GM21447 (cell line): ENCODE results near the gene CAMKMT.

Experiments
- ATAC-seq: cut with Tn5 transposase; IDR thresholded peaks from one replicate; pipeline ENCODE4 v1.9.1; 2021; ENCODE audit not compliant: unreplicated experiment

The CAMKMT gene

GRCh38 chr2:44682459-44682858 is 320.7 kb downstream of the CAMKMT start:
- ATAC-seq, result no peak

- ATAC-seq, result no peak
These were observed 322.8 kb downstream of the CAMKMT start for GRCh38 chr2:44684559-44684958.

- ATAC-seq, result no peak
These were observed 324.8 kb downstream of the CAMKMT start for GRCh38 chr2:44686561-44686960.

GRCh38 chr2:44687686-44688455 is 326.1 kb downstream of the CAMKMT start:
- no peak for ATAC-seq

DNA sequence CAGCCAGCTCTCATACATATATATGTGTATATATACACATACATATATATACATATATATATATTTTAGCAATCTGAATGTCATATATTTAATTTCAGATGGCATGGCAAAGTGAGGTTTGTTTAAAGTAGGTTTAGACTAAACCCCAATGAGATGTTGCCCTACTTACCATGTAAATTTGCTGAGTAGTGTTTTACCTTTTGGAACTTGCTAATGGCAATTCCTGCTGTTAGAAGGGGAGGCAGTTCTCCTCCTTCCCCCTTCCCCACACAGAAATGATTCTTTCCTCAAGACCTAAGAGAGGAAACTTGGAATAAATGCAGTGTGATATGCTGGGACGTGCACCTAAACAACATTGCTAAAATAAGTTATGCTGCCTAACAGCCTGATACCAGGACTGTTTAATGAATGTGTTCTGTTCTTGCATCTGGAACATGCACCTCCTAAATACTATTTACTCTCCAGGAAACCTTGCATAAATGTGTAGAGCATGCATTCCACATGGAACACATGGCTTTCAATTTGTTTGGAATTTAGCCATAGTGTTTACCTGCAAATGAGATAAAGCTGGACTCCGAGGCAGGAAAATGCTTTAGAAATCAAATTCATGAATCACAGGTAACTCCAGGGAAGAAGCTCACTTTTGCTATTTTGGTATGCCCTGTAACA is 326.8 kb downstream of the CAMKMT start:
- no peak for ATAC-seq

DNA sequence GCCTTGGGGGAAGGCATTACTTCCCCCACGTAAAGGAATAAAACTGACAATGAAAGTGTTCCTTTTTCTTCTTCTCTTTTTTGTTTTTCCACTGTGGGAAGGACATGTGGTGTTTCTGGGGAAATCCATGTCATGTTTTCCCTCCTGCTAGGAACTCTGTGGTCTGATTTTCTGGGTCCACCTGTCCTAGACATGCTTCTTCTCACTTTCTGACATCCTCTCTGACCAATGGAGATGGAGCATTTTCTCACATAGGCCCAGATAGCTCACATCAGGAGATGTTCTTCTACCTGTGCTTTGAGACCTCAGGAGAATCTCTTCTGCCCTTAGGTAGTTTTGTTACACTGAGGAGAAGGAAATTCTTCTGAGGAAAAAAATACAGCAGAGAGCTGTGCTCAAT is 327.8 kb downstream of the CAMKMT start:
- no peak for ATAC-seq

- no peak for ATAC-seq
These were observed 329.5 kb downstream of the CAMKMT start for GRCh38 chr2:44691174-44691785.

- no peak for ATAC-seq
These were observed 331.1 kb downstream of the CAMKMT start for GRCh38 chr2:44692821-44693220.

DNA sequence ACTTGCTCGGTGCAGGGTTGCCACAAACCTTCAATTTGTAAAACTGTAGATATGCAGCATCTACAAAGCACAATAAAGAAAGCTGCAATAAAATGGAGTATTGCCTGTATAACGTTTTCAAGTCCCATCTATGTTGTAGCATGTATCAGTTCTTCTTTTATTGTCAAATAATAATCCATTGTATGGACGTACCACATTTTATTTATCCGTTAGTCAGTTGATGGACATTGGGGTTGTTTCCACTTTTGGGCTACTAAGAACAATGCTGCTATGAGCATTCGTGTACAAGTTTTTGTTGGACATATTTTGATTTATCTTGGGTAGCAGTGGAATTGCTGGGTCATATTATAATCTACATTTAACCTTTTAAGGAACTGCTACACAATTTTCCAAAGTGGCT is 339.1 kb downstream of the CAMKMT start:
- no peak for ATAC-seq

DNA sequence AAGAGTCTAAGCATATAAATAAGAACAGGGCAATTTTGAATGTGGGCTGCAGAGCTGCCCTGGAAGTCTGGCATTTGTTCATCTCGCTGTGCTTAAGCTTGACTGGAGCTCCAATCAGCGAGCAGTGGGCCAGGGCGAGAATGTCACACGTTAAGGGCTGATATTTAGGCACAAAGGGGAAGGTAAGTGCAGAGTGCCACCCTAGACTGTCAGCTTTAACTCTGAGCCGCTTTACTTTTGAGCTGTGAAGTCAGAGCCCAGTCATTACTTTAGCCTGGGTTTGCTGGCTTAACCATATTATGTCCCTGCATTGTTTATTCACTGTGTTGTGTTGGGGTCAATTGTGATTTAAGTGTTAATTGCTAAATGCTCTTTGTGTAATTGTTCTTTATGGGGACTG is 343.6 kb downstream of the CAMKMT start:
- ATAC-seq, result no peak

- ATAC-seq, result no peak
These were observed 344.2 kb downstream of the CAMKMT start for GRCh38 chr2:44705876-44706480.

DNA sequence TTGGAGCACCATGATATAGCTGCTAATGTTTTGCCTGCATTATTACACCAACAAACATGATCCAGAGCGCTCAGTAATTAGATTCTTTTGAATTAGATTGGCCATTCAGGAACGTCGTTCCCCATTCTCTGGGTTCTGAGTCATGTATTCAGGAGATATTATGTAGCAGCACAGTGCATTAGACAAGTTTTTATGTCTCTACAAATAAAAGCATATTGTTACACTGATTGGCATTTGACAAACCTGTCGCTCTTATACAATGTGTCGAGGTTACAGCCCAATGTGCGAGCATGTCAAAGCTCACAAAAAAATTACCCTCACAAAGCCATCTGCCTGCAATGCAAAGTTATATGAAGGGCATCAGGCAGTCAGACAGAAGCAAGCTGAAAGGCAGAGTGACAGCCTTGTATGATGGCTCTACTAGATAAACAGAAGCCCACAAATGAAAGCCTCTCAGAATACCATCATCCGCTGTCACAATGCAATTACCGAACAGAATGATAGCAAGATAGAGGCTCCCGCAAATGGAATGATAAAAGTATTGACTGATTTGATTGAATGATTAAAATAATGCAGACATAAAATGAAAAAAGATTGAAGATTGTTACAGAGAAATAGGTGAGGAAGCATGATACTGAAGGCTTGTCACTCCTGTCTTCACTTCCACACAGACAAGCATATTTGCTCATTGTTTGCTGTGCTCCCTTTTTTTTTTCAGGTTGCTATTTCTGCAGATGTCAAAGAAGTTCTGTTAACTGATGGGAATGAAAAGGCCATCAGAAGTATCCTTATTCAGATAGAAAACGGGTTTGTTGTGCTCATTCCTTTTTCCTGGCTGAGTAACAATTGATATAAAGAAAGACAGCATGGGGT is 345.2 kb downstream of the CAMKMT start:
- no peak for ATAC-seq

DNA sequence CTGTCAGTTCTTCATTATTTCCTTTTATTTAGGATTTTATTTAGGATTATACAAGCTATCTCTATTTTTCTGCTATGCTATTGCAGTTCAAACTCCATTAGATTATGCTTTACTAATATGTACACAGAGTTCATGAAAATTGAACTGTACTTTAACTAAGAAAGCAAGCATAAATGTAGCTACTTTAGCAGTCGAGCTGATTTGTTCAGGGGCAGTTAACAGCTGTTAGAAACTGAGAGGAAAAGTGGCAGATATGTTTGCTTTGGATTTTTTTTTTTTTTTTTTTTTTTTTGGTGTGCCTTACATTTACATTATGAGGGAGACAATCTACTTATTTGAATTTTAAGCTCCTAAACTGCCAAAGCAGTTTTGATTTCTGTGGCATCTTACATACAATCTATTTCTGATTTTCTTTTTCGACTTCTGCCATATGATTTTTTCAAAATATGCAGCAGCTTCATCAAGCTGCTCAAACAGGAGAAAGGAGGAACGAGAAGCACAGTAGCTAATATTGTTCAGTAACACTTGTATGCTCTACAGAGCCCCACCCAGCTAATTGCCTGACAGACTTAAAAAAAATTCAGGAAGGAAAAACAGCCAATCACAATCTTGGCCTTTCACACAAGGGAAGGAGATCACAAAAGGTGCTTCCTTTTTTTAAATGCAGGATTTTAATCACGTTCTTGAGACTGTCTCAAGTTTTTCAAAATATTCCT is 346.4 kb downstream of the CAMKMT start:
- ATAC-seq, result peak; percentile 65

- peak; percentile 13 for ATAC-seq
These were observed 346.9 kb downstream of the CAMKMT start for GRCh38 chr2:44708661-44709000.

DNA sequence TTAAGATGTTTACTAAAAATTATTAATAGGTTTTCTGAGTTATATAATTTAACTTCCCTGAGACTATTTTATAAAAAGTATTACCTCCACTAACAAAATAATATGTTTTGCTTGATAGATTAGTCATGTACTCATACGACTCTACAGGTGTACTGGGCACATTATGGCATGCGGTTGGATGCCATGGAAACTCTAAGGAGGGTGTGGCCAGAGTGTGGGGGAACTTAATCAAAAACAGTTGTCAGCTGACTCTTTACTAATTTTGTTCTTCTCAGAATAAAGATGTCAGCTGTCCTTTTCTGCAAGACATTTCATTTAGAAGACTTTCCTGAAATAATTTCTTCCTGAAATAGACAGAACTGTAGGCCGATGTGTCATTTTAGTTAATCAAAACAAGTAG is 351.4 kb downstream of the CAMKMT start:
- no peak for ATAC-seq

DNA sequence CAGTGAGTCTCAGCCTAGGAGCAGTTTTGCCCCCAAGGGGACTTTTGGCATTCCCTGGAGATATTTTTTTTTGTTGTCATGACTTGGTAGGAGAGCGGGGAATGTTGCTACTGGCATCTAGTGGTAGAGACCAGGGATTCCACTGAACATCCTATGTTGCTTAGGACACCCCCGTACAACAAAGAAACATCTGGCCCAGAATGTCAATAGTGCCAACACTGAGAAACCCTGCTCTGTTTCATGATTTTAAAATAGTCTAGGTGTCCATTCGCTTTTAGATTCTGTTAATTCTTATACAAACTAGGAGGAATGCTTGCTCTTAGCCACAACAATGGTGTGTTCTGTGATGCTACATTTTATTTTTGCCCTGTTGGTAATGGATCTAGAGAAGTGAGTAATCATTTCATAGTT is 353.9 kb downstream of the CAMKMT start:
- ATAC-seq, result no peak

DNA sequence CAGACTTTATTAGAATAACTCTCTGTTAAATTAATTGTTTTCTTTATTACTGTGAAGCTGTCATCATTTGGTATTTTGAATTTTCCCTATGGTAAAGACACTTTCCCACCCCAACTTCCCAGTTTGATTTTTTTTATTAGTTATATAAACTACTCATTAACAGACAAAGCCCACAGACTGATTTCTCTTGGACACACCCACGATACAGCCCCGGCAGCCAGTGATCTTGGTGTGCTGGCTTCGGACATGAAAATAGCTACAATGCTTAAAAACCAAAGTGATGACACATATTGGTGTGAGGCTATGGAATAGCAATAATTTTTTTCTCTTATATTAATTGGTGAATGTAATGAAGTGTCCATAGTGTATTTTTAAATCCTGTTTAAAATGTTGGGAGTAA is 354.4 kb downstream of the CAMKMT start:
- no peak for ATAC-seq

- no peak for ATAC-seq
These were observed 356.7 kb downstream of the CAMKMT start for GRCh38 chr2:44718431-44718830.

GRCh38 chr2:44719562-44719961 is 357.8 kb downstream of the CAMKMT start:
- no peak for ATAC-seq

GRCh38 chr2:44722026-44722625 is 360.4 kb downstream of the CAMKMT start:
- ATAC-seq, result peak; percentile 61
